ENCODE data around the gene RNF175.

- TF ChIP-seq CTCF (IDR thresholded peaks at IDR 0.05) = no peak
- no peak for TF ChIP-seq POLR2AphosphoS5 (IDR thresholded peaks at IDR 0.05; ENCODE audit: insufficient read depth in 1 of 2, low read depth in 1 of 2)
- TF ChIP-seq POLR2A (IDR thresholded peaks at IDR 0.05) = no peak
Measured at GRCh38 chr4:153799694-153800074, 39.9 kb upstream of the RNF175 start.
